IPS-15b (cell line): ENCODE data around the gene UNC5C.

Experiments used
- H3K27me3 ChIP-seq: one replicate; pipeline ENCODE4 v1.6.1; 2013; ENCODE audit warnings: low read length; ENCODE audit not compliant: control insufficient read depth, insufficient read depth
- H3K36me3 ChIP-seq: one replicate; pipeline ENCODE4 v1.6.1; 2013; ENCODE audit warnings: low read length; ENCODE audit not compliant: control insufficient read depth, insufficient read depth
- H3K4me1 ChIP-seq: one replicate; pipeline ENCODE4 v1.6.1; 2013; ENCODE audit warnings: mild to moderate bottlenecking, low read length; ENCODE audit not compliant: control insufficient read depth, insufficient read depth
- H3K4me3 ChIP-seq: one replicate; pipeline ENCODE4 v1.5.1; 2013; ENCODE audit warnings: low read depth, low read length
- H3K9ac ChIP-seq: one replicate; pipeline ENCODE4 v1.6.1; 2013; ENCODE audit warnings: low read depth, mild to moderate bottlenecking, low read length
- H3K9me3 ChIP-seq: one replicate; pipeline ENCODE4 v1.6.1; 2013; ENCODE audit warnings: mild to moderate bottlenecking, low read length; ENCODE audit not compliant: control insufficient read depth, insufficient read depth

The UNC5C gene

DNA sequence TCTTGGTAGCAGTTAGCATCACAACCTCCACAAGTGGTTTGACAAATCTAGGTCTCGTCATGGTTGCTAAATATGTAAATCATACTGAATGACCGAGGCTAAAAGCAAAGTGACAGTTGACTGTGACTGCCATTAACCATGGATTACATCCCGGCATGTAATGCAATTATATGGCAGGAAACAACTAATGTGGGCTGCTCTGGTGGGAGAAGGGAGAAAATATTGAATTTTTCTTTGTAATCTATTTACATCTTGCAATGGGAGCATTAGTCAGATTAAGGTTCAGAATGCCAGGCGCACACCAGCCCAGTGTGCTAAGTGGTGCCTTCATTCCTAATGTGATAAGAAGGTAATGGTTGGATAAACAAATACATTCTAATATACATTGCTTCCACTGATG lies 35.8 kb downstream of the UNC5C start:
- no peaks in the 10 kb centered on the region for H3K27me3 ChIP-seq
- H3K4me3 ChIP-seq, result no peak overlapping the region
- no peaks in the 10 kb centered on the region for H3K9me3 ChIP-seq
- H3K4me1 ChIP-seq, result peaks cover 3% of the 10 kb centered on the region
- no peaks in the 10 kb centered on the region for H3K36me3 ChIP-seq
- H3K9ac ChIP-seq, result no peak overlapping the region

DNA sequence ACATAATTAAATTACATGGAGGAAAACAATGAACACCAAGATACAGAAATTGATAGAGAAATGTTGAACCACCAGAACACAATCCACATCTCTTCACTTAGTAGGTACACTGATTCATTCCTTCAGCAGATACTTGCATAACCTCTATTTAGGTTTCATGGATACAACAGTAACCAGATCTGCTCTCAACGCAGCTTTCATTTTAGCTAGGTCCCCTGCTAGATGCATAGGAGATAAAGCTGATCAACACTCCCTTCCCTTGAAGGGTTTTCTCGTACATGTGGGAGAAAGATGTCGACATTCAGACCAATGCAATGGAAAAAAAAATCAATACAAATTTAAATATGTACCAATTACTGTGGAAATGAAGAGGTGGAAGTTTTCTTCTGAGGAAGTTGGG lies 37.3 kb downstream of the UNC5C start:
- Histone ChIP-seq H3K9ac (no peak overlapping the region), H3K9me3 (no peaks in the 10 kb centered on the region), H3K36me3 (no peaks in the 10 kb centered on the region), H3K4me1 (peaks cover 3% of the 10 kb centered on the region), H3K4me3 (no peak overlapping the region), H3K27me3 (no peaks in the 10 kb centered on the region)

DNA sequence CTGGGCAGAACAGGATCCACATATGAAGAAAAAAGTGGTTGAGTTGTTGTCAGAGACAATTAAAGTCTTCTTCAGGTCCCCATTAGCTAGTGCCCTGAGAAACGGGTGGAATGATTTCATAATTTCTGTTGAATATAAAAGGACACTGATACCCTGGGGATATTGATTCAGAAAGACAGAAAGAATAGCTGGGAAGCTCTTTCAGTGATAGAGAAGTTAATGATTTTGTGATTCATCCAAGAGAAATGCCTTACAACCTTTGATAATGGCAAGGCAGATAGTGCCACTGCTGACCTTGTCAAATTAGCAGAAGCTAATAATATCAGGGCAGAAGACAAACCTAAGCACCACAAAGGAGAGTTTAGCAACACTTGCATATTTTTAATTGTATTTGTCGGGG lies 37.9 kb downstream of the UNC5C start:
- no peaks in the 10 kb centered on the region for H3K27me3 ChIP-seq

DNA sequence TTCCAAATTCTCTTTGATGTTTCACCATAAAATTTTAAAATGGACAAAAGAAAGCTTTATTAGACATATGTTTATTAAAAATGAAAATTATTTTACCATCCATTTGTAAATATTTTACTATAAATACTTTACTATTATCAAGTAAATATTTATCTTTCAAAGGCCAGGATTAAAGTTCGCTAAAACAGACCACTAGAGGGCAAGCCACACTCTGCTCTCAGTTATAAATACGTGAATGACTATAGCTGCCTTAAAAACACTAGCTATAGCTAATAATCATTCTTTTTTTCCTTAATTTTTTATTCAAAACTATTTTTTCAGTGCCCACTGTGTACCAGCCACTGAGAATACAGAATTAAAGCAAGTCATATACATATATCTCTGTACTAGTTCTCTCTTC lies 38.6 kb downstream of the UNC5C start:
- H3K36me3 ChIP-seq, result no peaks in the 10 kb centered on the region
- peaks cover 3% of the 10 kb centered on the region for H3K4me1 ChIP-seq
- H3K4me3 ChIP-seq, result no peak overlapping the region
- no peaks in the 10 kb centered on the region for H3K9me3 ChIP-seq
- no peak overlapping the region for H3K9ac ChIP-seq
- H3K27me3 ChIP-seq, result no peaks in the 10 kb centered on the region

More for the DNA sequence above, 37.9 kb downstream of the UNC5C start:
- Histone ChIP-seq H3K9me3 (no peaks in the 10 kb centered on the region), H3K4me1 (peaks cover 3% of the 10 kb centered on the region), H3K36me3 (no peaks in the 10 kb centered on the region), H3K4me3 (no peak overlapping the region), H3K9ac (no peak overlapping the region)

DNA sequence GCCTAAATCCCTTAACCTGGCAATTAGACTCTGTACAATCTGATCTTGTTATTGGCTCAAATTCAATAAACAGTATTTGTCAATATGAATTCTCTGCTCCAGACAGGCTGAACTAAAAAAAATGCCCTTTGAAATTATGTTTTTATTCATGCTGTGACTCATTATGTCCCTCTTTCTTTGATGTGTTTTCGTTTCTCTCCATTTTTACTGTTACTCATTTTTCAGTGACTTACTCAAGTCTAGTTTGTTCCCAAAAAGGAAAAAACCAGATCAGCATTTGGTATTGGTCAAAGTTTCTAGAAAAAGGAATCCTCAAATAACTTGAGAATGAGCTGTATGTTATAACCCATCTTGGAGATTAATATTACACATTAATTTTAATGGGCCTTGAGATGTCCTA lies 40.4 kb downstream of the UNC5C start:
- H3K9me3 ChIP-seq, result no peaks in the 10 kb centered on the region
- H3K9ac ChIP-seq, result no peak overlapping the region
- H3K36me3 ChIP-seq, result no peaks in the 10 kb centered on the region

DNA sequence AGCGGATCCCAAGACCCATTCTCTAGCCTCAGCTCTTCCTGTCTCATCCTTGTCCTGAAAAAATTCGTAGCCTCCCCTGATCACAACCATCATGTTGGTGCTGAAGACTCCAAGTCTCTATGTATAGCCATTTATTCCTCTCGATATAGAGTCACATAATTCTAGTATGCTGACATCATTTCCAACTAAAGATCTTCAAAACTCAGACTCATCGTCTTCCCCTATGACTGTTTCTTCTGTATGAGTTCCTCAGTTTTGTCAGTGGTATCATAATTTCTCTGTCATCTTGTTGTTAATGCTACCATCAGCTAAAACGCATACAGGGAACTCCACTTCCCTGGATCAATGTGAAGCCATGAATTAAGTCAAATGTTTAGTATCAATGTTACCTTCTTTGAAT lies 41.2 kb downstream of the UNC5C start:
- no peak overlapping the region for H3K9ac ChIP-seq
- H3K4me3 ChIP-seq, result no peak overlapping the region
- no peaks in the 10 kb centered on the region for H3K9me3 ChIP-seq
- H3K36me3 ChIP-seq, result no peaks in the 10 kb centered on the region
- no peaks in the 10 kb centered on the region for H3K27me3 ChIP-seq
- peaks cover 3% of the 10 kb centered on the region for H3K4me1 ChIP-seq

More for the DNA sequence above, 40.4 kb downstream of the UNC5C start:
- Histone ChIP-seq H3K4me3 (no peak overlapping the region), H3K4me1 (peaks cover 3% of the 10 kb centered on the region), H3K27me3 (no peaks in the 10 kb centered on the region)

DNA sequence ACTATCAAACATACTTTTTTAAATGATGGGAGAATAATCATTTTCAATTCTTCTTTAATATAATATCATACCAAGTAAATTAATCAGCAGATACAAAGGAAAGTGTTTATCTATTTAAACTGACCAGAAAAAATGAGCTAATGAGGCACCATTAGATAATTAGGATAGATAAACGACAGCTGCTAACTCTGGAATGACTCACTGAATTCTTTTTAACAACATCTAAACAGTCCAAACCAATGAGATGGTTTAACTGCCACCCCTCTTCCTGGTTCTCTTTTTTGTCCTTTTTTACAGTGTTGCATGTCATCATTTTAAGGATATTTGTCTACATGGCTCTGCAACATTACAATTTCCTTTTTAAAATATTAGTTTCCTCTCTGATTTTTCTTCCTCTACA lies 41.6 kb downstream of the UNC5C start:
- no peaks in the 10 kb centered on the region for H3K9me3 ChIP-seq
- no peak overlapping the region for H3K4me3 ChIP-seq
- peaks cover 3% of the 10 kb centered on the region for H3K4me1 ChIP-seq
- H3K27me3 ChIP-seq, result no peaks in the 10 kb centered on the region
- no peak overlapping the region for H3K9ac ChIP-seq
- H3K36me3 ChIP-seq, result no peaks in the 10 kb centered on the region

DNA sequence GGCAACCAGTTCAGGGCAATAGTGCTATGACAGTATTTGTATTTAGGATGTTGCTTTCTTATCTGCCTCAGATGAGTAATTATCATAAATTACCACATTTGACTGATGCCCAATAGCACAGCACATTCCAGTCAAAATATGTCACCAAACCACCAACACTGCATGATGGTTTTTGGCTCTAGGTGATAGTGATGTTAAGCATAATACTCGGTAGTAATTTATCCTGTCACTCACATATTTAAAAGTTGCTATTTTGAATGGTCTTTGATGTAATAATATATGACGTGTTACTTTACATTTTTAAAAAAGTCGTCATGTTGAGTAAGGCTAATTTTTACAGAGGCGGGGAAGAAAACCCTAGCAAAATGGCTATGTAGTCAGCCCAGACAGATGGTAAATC lies 42.5 kb downstream of the UNC5C start:
- H3K36me3 ChIP-seq, result no peaks in the 10 kb centered on the region
- H3K27me3 ChIP-seq, result no peaks in the 10 kb centered on the region
- H3K9me3 ChIP-seq, result no peaks in the 10 kb centered on the region
- H3K4me3 ChIP-seq, result no peak overlapping the region
- no peaks in the 10 kb centered on the region for H3K4me1 ChIP-seq
- no peak overlapping the region for H3K9ac ChIP-seq

DNA sequence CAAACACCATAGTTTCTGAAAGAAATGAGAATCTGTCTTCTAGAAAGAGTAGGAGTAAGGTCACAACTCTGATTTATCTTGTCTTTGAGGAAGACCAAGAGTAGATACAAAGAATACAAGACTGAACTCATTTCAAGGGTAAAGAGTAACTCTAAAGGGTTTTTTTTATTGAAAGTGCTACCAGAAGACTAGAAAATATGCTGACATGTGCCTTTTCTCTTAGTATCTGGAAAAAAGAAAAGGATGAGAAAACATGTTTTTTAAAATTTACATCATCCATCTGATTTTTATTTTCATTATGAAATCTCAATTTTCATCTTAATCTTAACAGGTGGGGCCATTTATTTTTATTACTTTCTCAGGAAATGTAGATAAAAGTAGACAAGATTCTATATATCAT lies 43.0 kb downstream of the UNC5C start:
- Histone ChIP-seq H3K4me3 (no peak overlapping the region), H3K9me3 (no peaks in the 10 kb centered on the region), H3K9ac (no peak overlapping the region), H3K27me3 (no peaks in the 10 kb centered on the region), H3K4me1 (no peaks in the 10 kb centered on the region), H3K36me3 (no peaks in the 10 kb centered on the region)

DNA sequence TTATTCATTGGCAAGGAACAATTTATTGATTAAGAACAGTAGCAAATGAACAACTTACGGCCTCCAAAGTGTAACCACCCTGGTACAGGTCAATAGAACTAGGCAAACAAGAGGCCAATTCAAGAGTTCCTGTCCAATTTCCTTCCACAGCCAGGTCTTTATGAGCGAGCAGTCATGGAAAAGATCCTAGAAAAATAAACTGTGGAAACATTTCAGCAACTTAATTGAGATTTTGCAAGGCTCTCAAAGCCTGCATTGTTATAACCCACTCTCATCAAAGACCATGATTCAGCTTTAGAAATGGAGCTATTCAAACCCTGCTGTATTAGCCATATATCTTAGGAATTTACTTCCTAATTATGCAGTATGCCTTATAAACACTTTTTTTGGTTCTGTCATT lies 43.6 kb downstream of the UNC5C start:
- no peaks in the 10 kb centered on the region for H3K36me3 ChIP-seq
- no peaks in the 10 kb centered on the region for H3K27me3 ChIP-seq
- no peaks in the 10 kb centered on the region for H3K4me1 ChIP-seq
- no peaks in the 10 kb centered on the region for H3K9me3 ChIP-seq
- no peak overlapping the region for H3K4me3 ChIP-seq
- no peak overlapping the region for H3K9ac ChIP-seq

DNA sequence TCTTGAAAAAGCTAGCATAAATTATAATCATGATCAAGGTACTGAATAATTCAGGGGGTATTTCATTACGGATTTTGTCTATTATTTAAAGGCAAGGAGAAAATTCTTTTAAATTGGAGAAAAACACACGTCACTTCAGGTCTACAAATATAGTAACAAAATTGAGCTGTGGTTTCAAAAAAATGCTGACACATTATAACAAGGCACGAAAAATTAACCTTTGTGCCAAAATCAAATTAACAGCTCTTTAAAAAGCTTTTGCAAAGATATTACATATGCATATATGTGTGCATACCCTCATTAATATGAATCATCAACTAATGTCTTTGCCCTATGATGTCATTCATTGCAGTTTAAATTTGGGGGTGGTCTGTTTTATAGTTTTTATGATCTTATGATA lies 44.3 kb downstream of the UNC5C start:
- Histone ChIP-seq H3K9ac (no peak overlapping the region), H3K4me3 (no peak overlapping the region), H3K4me1 (no peaks in the 10 kb centered on the region), H3K27me3 (no peaks in the 10 kb centered on the region), H3K36me3 (no peaks in the 10 kb centered on the region), H3K9me3 (no peaks in the 10 kb centered on the region)

DNA sequence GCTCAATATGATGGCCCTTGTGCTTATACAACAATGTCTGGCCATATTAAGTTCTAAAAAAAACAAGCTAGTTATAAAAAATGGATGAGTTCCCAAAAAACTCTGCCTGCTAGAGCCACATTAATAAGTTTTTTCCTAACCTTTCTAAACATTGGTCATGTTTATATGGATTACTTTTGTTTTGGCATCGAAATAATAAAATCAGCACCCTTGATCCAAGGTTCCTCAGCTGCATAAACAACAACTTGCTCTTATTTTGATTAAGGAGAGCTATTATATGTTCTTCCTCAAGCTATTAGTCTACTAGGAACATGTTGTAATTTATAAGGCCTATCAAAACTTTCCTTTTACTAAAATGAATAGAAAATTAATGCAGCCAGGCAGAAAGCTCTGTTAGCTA lies 48.4 kb downstream of the UNC5C start:
- H3K4me3 ChIP-seq, result no peak overlapping the region
- H3K4me1 ChIP-seq, result no peaks in the 10 kb centered on the region
- H3K9ac ChIP-seq, result no peak overlapping the region
- no peaks in the 10 kb centered on the region for H3K27me3 ChIP-seq
- no peaks in the 10 kb centered on the region for H3K36me3 ChIP-seq
- no peaks in the 10 kb centered on the region for H3K9me3 ChIP-seq

DNA sequence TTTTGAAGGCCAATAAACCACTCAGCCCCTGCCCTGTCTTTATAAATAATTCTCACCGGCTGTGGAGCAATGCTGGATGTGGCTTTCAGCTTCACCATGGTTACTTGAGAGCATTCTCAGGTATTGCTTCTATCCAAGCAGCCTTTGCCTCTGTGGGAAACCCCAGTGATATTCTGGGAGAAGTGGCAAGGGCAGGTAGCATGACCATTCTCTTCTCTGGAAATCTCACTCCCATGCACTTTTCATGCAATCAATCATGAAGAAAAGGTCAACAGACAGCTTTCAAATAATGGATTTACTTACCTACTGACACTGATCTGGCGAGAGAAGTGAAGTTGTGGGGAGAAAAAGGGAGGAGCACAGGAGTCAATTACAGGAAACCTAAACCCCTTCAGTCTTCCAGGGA lies 49.5 kb downstream of the UNC5C start:
- Histone ChIP-seq H3K9ac (no peak overlapping the region), H3K4me3 (no peak overlapping the region), H3K36me3 (no peaks in the 10 kb centered on the region), H3K9me3 (no peaks in the 10 kb centered on the region), H3K27me3 (no peaks in the 10 kb centered on the region), H3K4me1 (no peaks in the 10 kb centered on the region)
